ENCODE measurements around the gene COX8C. TPM values are rescaled to one million over a fixed set of nuclear protein-coding genes. Genes with fewer than 3 reads are reported as not detected.
A peak's percentile ranks its signal among the peaks of the same experiment; 100 is the strongest.

The COX8C gene
- total RNA-seq, 2 experiments from 2014 or later, result not detected

GRCh38 chr14:93323600-93324174 is 23.3 kb upstream of the COX8C start:
- no peaks in the 10 kb centered on the region for H3K27me3 Mint-ChIP-seq
- H3K36me3 Mint-ChIP-seq (ENCODE audit: low read depth), result peaks cover 16% of the 10 kb centered on the region
- POLR2A ChIA-PET, result no interaction called here
- no peaks in the 10 kb centered on the region for H3K9me3 Mint-ChIP-seq (ENCODE audit: low read depth)
- CTCF ChIA-PET, result interaction anchor here (1.0 kb wide), 1 partner anchor 28 kb away, joined by 3 read pairs; no protein-coding TSS in a partner anchor
- DNase-seq (no peak), ATAC-seq (no peak)
- H3K4me3 Mint-ChIP-seq, result no peak overlapping the region
- intact Hi-C loops (cut with DNase I, micrococcal nuclease), result no loop called here
- no peak overlapping the region for H3K27ac Mint-ChIP-seq
- H3K4me1 Mint-ChIP-seq, result peaks cover 45% of the 10 kb centered on the region

- ChIA-PET CTCF (interaction anchor here (1.1 kb wide), 1 partner anchor 8 kb away, joined by 3 read pairs; no protein-coding TSS in a partner anchor), POLR2A (no interaction called here)
- Mint-ChIP-seq H3K36me3 (ENCODE audit: low read depth) (peaks cover 15% of the 10 kb centered on the region), H3K4me1 (peaks cover 52% of the 10 kb centered on the region), H3K9me3 (ENCODE audit: low read depth) (no peaks in the 10 kb centered on the region), H3K27ac (no peak overlapping the region), H3K4me3 (no peak overlapping the region), H3K27me3 (no peaks in the 10 kb centered on the region)
- intact Hi-C loops (cut with DNase I, micrococcal nuclease), result no loop called here
- DNase-seq (no peak), ATAC-seq (no peak)
These were observed 20.8 kb upstream of the COX8C start for GRCh38 chr14:93326196-93326595.

- CTCF ChIA-PET, result no interaction called here
- peaks cover 10% of the 10 kb centered on the region for H3K36me3 Mint-ChIP-seq (ENCODE audit: low read depth)
These were observed 18.4 kb upstream of the COX8C start for GRCh38 chr14:93328546-93328945.

DNA sequence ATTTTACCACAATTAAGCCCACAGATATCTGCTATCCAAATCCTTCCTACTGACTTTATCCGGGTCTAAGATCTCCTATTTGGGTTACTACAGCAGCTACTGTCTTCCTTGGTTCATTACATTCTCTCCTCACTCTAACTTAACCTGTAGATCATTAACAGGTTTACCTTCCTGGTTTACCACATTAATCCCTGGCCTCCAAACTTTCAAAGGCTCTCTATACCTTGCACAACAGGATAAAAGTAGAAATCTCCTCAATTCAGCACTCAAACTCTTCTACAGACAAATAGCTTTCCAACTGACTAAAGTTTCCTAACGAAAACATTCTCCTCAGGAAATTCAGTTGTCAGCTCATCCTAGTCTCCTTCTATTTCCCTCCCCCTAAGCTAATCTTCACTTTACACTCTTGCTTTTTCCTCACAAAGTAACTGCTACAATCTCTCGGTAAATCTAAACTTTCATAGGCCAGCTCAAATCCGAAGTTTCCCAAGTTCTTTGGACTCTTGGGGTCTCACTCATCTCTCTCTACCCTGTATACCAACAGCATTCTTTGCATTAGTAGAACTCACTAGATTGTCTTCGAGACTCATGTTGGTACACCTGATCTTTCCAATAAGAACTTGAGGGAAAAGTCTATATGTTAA is 16.9 kb upstream of the COX8C start:
- POLR2A ChIA-PET, result no interaction called here
- H3K4me3 Mint-ChIP-seq, result no peak overlapping the region

More at GRCh38 chr14:93328546-93328945, 18.4 kb upstream of the COX8C start:
- H3K9me3 Mint-ChIP-seq (ENCODE audit: low read depth), result no peaks in the 10 kb centered on the region
- H3K27ac Mint-ChIP-seq, result no peak overlapping the region
- ATAC-seq, result no peak
- POLR2A ChIA-PET, result no interaction called here
- DNase-seq, result no peak
- H3K4me3 Mint-ChIP-seq, result no peak overlapping the region
- peaks cover 51% of the 10 kb centered on the region for H3K4me1 Mint-ChIP-seq
- H3K27me3 Mint-ChIP-seq, result no peaks in the 10 kb centered on the region
- intact Hi-C loops (cut with DNase I, micrococcal nuclease), result no loop called here

GRCh38 chr14:93330609-93331000 is 16.4 kb upstream of the COX8C start:
- POLR2A ChIA-PET, result no interaction called here
- Mint-ChIP-seq H3K4me1 (peaks cover 55% of the 10 kb centered on the region), H3K27me3 (no peaks in the 10 kb centered on the region), H3K36me3 (ENCODE audit: low read depth) (no peaks in the 10 kb centered on the region), H3K9me3 (ENCODE audit: low read depth) (no peaks in the 10 kb centered on the region), H3K4me3 (peak overlapping the region; percentile 90), H3K27ac (no peak overlapping the region)
- no peak for ATAC-seq
- CTCF ChIA-PET, result interaction anchor here (1.0 to 1.5 kb wide), 2 partner anchors 53 to 217 kb away, joined by 3 to 4 read pairs; no protein-coding TSS in a partner anchor
- intact Hi-C loops (cut with DNase I, micrococcal nuclease), result loop anchor here (2.0 to 10.0 kb wide), 4 partner anchors 124 to 1824 kb away; partner anchors contain the start of genes DICER1 (in 1 of the 2), GON7 (in 1 of the 2) and UBR7 (in 1 of the 2)
- no peak for DNase-seq

More for the DNA sequence above, 16.9 kb upstream of the COX8C start:
- intact Hi-C loops (cut with DNase I, micrococcal nuclease), result loop anchor here (2.0 to 10.0 kb wide), 4 partner anchors 123 to 1825 kb away; partner anchors contain the start of genes DICER1 (in 1 of the 2), GON7 (in 1 of the 2) and UBR7 (in 1 of the 2)
- no peak overlapping the region for H3K27ac Mint-ChIP-seq
- ATAC-seq (no peak), DNase-seq (no peak)
- no peaks in the 10 kb centered on the region for H3K27me3 Mint-ChIP-seq
- no peaks in the 10 kb centered on the region for H3K9me3 Mint-ChIP-seq (ENCODE audit: low read depth)
- H3K4me1 Mint-ChIP-seq, result peaks cover 55% of the 10 kb centered on the region
- CTCF ChIA-PET, result interaction anchor here (1.0 to 1.5 kb wide), 2 partner anchors 52 to 217 kb away, joined by 3 to 4 read pairs; no protein-coding TSS in a partner anchor
- peaks cover 2% of the 10 kb centered on the region for H3K36me3 Mint-ChIP-seq (ENCODE audit: low read depth)

DNA sequence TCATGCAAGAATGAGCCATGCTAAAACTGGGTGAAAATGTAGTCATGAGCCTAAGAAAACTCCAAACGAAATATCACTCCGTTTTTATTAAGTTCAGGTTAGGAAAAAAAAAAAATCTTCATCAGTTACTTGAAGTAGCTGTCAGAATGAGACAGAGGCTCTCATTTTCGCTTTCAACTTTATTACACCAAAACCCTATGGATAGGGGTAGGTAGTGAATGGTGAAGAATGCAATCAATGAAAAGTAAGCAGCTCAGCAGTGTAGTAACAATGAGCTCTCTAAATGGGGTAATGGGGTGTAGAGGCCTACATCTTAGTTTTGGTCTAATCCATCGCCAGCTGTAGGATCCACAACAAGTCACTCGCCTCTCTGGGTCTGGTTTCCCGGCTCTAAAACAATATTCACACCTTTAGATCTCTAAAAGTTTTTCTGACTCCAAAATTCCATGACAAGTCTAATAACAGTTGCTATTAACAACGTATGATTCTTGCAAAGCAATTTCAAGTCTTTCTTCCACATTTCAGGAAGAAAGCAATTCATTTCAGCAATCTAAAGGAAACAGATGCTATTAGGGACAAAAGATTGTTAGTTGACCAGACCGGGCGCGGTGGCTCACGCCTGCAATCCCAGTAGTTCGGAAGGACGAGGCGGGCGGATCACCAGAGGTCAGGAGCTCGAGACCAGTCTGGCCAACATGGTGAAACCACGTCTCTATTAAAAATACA is 15.8 kb upstream of the COX8C start:
- Mint-ChIP-seq H3K9me3 (ENCODE audit: low read depth) (no peaks in the 10 kb centered on the region), H3K4me3 (peak overlapping the region; percentile 90), H3K4me1 (peaks cover 55% of the 10 kb centered on the region), H3K36me3 (ENCODE audit: low read depth) (no peaks in the 10 kb centered on the region), H3K27ac (peak overlapping the region; percentile 23), H3K27me3 (no peaks in the 10 kb centered on the region)
- intact Hi-C loops (cut with DNase I, micrococcal nuclease), result loop anchor here (2.0 to 10.0 kb wide), 4 partner anchors 124 to 1824 kb away; partner anchors contain the start of genes DICER1 (in 1 of the 2), GON7 (in 1 of the 2) and UBR7 (in 1 of the 2)
- ATAC-seq, result no peak
- POLR2A ChIA-PET, result interaction anchor here (0.6 to 0.7 kb wide), 2 partner anchors 663 to 710 kb away, joined by 5 to 11 read pairs; no protein-coding TSS in a partner anchor
- DNase-seq, result no peak
- CTCF ChIA-PET, result interaction anchor here (1.0 to 1.5 kb wide), 2 partner anchors 53 to 218 kb away, joined by 3 to 4 read pairs; no protein-coding TSS in a partner anchor

DNA sequence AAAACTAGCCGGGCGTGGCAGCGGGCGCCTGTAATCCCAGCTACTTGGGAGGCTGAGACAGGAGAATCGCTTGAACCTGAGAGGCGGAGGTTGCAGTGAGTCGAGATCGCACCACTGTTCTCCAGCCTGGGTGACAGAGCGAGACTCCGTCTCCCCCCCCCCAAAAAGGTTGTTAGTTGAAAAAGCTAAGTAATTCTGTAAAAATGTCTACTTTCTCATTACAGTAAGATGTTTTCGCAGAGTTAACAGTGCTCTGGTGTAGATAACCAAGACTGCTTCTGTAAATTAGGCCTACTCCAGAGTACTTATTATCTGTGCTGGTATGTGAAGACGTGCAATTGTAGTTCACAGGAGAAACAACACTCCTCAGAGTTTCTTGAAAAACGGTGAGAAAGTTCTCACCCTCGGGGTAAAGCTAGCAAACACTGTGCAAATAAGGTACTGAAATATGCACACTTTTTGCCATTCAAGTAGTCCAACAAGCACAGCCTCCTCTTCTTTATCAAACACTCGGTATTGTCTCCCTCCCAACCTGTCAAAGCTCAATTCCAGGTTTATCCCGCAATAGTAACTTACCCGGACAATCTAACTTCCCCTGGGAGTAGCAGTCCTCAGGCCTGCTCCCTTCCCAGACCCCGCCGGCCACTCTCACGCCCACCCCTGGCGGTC is 15.1 kb upstream of the COX8C start:
- Mint-ChIP-seq H3K9me3 (ENCODE audit: low read depth) (no peaks in the 10 kb centered on the region), H3K27me3 (no peaks in the 10 kb centered on the region), H3K4me3 (peak overlapping the region; percentile 90), H3K27ac (peak overlapping the region; percentile 86), H3K36me3 (ENCODE audit: low read depth) (no peaks in the 10 kb centered on the region), H3K4me1 (peaks cover 55% of the 10 kb centered on the region)
- DNase-seq (no peak), ATAC-seq (no peak)
- CTCF ChIA-PET, result no interaction called here
- POLR2A ChIA-PET, result no interaction called here
- intact Hi-C loops (cut with DNase I, micrococcal nuclease), result loop anchor here (2.0 to 10.0 kb wide), 8 partner anchors 125 to 1823 kb away; partner anchors contain the start of genes DDX24 (in 1 of the 2), DICER1 (in 1 of the 2), GOLGA5 (in 1 of the 2) and GON7 (in 1 of the 2)

DNA sequence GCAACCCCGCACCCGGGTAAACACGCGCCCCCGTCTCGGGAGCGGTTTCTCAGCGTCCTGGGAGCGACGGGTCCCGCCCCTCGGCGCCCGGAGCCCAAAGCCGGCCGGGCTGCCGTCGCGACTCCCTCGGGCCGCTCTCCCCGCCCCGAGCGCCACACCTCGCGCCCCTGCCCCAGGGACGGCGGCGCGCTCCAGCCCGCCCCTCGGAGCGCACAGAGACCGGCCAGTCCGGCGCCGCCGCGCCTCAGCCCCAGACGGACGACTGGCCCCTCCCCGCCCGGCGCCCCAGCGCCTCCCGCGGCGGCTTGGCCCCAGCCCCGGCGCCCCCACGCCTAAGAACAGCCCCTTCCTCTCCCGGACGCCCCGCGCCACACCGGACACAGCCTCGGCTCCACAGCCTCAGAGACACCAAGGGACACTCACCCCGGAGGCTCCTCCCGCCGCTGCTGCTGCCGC is 14.6 kb upstream of the COX8C start:
- ATAC-seq (peak; percentile 38), DNase-seq (peak; percentile 54)
- Mint-ChIP-seq H3K27me3 (no peaks in the 10 kb centered on the region), H3K4me1 (peaks cover 51% of the 10 kb centered on the region), H3K4me3 (peak overlapping the region; percentile 90), H3K36me3 (ENCODE audit: low read depth) (no peaks in the 10 kb centered on the region), H3K27ac (no peak overlapping the region), H3K9me3 (ENCODE audit: low read depth) (no peaks in the 10 kb centered on the region)
- ChIA-PET CTCF (no interaction called here), POLR2A (no interaction called here)
- intact Hi-C loops (cut with DNase I, micrococcal nuclease), result loop anchor here (2.0 to 10.0 kb wide), 7 partner anchors 148 to 1822 kb away; partner anchors contain the start of genes DDX24 (in 1 of the 2), DICER1 (in 1 of the 2), GOLGA5 (in 1 of the 2) and IFI27L1 (in 1 of the 2)

- H3K4me3 Mint-ChIP-seq, result peak within 1 kb of the TSS; percentile 90
- peak; percentile 94 for ATAC-seq
- no peaks in the 10 kb centered on the region for H3K36me3 Mint-ChIP-seq (ENCODE audit: low read depth)
- peaks cover 46% of the 10 kb centered on the region for H3K4me1 Mint-ChIP-seq
- H3K27ac Mint-ChIP-seq, result peak within 1 kb of the TSS; percentile 88
- no peaks in the 10 kb centered on the region for H3K27me3 Mint-ChIP-seq
- ChIA-PET CTCF (no interaction called here), POLR2A (no interaction called here)
- H3K9me3 Mint-ChIP-seq (ENCODE audit: low read depth), result no peaks in the 10 kb centered on the region
- intact Hi-C loops (cut with DNase I, micrococcal nuclease), result loop anchor here (1.0 to 10.0 kb wide), 10 partner anchors 126 to 1822 kb away; partner anchors contain the start of genes MOAP1 (in 2 of the 2), DDX24 (in 1 of the 2), DICER1 (in 1 of the 2) and GOLGA5 (in 1 of the 2)
- peak; percentile 97 for DNase-seq
These were observed 13.9 kb upstream of the COX8C start, which contains the start of gene BTBD7 for GRCh38 chr14:93332853-93333630. TSS of gene BTBD7 (minus strand) at chr14:93333036. CDS start at chr14:93296051, 36,985 bp downstream.

- Mint-ChIP-seq H3K9me3 (ENCODE audit: low read depth) (no peaks in the 10 kb centered on the region), H3K27ac (peak overlapping the region; percentile 88), H3K36me3 (ENCODE audit: low read depth) (no peaks in the 10 kb centered on the region), H3K27me3 (no peaks in the 10 kb centered on the region), H3K4me3 (peak overlapping the region; percentile 90), H3K4me1 (peaks cover 43% of the 10 kb centered on the region)
- intact Hi-C loops (cut with DNase I, micrococcal nuclease), result loop anchor here (1.0 to 10.0 kb wide), 10 partner anchors 126 to 1821 kb away; partner anchors contain the start of genes MOAP1 (in 2 of the 2), DDX24 (in 1 of the 2), DICER1 (in 1 of the 2) and GOLGA5 (in 1 of the 2)
- ChIA-PET CTCF (interaction anchor here (1.0 kb wide), 1 partner anchor 7 kb away, joined by 3 read pairs; no protein-coding TSS in a partner anchor), POLR2A (no interaction called here)
- DNase-seq (no peak), ATAC-seq (no peak)
These were observed 13.3 kb upstream of the COX8C start for GRCh38 chr14:93333631-93334103.
